ENCODE measurements around the gene LMTK3.
"Not testable (repeated sequence)": the region's sequence is repeated elsewhere in the genome, so short reads cannot be mapped to it uniquely, and the experiment has no call there.

LMTK3 gene

GRCh38 chr19:48507911-48508439 is 3.7 kb downstream of the LMTK3 start:
- no peak for DNase-seq

- DNase-seq: peak; percentile 17
Observed at GRCh38 chr19:48506138-48506733, 5.4 kb downstream of the LMTK3 start.

- DNase-seq: no peak
Observed at GRCh38 chr19:48502350-48503018, 9.2 kb downstream of the LMTK3 start.

GRCh38 chr19:48501494-48502349 is 9.9 kb downstream of the LMTK3 start:
- peak; percentile 64 for DNase-seq

- no peak for DNase-seq
Observed at GRCh38 chr19:48500830-48501493, 10.7 kb downstream of the LMTK3 start.

- no peak for DNase-seq
Observed at GRCh38 chr19:48499316-48500090, 12.1 kb downstream of the LMTK3 start.

- no peak for DNase-seq
Observed at GRCh38 chr19:48498595-48499311, 12.9 kb downstream of the LMTK3 start.

GRCh38 chr19:48497728-48498594 is 13.7 kb downstream of the LMTK3 start:
- DNase-seq: no peak

GRCh38 chr19:48496959-48497727 is 14.5 kb downstream of the LMTK3 start:
- no peak for DNase-seq

GRCh38 chr19:48495396-48495795 is 16.2 kb downstream of the LMTK3 start:
- DNase-seq: peak; percentile 62

- DNase-seq: no peak
Observed at GRCh38 chr19:48493718-48494401, 17.8 kb downstream of the LMTK3 start.

GRCh38 chr19:48492925-48493717 is 18.5 kb downstream of the LMTK3 start:
- DNase-seq: peak; percentile 93

GRCh38 chr19:48491793-48492123 is 19.9 kb downstream of the LMTK3 start:
- DNase-seq: no peak

GRCh38 chr19:48490981-48491792 is 20.4 kb downstream of the LMTK3 start:
- DNase-seq: no peak

- no peak for DNase-seq
Observed at GRCh38 chr19:48489608-48490216, 21.9 kb downstream of the LMTK3 start.

- DNase-seq: not testable (repeated sequence)
Observed at GRCh38 chr19:48488478-48488877, 23.2 kb downstream of the LMTK3 start.

GRCh38 chr19:48487948-48488347 is 23.7 kb downstream of the LMTK3 start:
- DNase-seq: no peak

Measured in GF-D8 (cell line).